Activated CD4-positive, alpha-beta T cell treated with anti-CD3 and anti-CD28 coated beads, Interleukin-2, Interleukin-6, amounts not matched to agents 100 ng/mL and 50 ng/mL, durations not matched to agents 16 hours and 8 hours (primary cell): Measurements from ENCODE around the gene FBXL20.
"Not testable (repeated sequence)": the region's sequence is repeated elsewhere in the genome, so short reads cannot be mapped to it uniquely, and the experiment has no call there.

ENCODE experiments used
- DNase-seq: peaks from one replicate; pipeline ENCODE4 v3.0.0-alpha.2; 2020

The FBXL20 gene, protein sequence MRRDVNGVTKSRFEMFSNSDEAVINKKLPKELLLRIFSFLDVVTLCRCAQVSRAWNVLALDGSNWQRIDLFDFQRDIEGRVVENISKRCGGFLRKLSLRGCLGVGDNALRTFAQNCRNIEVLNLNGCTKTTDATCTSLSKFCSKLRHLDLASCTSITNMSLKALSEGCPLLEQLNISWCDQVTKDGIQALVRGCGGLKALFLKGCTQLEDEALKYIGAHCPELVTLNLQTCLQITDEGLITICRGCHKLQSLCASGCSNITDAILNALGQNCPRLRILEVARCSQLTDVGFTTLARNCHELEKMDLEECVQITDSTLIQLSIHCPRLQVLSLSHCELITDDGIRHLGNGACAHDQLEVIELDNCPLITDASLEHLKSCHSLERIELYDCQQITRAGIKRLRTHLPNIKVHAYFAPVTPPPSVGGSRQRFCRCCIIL

DNA sequence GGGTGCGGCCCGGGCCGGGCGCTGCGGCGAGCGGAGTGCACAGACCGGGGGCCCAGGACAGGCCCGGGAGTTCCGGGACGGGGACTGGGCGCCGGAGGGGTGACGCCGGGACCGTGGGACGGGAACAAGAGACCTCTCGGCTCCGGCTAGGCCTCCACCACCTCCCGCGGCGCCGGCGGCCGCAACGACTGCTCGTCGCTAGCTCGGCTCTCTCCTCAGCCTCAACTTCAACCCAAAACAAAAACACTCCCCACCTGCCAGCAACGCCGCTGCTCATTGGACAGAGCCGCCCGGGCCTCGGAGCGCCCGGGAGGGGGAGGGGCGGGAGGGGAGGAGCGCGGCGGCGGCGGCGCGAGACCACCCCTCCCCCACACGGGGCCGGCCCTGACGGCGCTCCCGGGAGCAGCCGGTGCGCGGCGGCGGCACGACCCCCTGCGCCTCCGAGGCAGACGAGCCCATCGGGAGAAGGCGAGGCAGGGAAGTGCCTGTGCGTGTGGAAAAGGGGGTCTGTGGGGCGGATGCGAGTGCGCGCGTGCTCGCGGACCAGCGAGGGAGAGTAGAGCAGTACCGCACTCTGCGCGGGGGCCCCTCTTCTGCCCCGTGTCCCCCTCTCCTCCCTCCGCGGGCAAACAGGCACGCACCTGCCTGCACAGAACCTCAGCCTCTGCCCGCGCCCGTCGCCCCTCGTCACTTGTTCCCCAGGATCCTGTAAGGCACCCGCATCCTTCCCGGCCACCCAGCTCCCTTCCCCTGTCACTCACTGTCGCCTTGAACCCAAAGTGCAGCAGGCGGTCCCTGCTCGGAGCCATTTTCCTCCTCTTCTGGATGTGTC is at the start of gene FBXL20:
Gene FBXL20 (minus strand): TSS at position 215 of the 832 bp plus-strand sequence. CDS start 224 bp downstream, outside the sequence.
- DNase-seq = peak; percentile 96

DNA sequence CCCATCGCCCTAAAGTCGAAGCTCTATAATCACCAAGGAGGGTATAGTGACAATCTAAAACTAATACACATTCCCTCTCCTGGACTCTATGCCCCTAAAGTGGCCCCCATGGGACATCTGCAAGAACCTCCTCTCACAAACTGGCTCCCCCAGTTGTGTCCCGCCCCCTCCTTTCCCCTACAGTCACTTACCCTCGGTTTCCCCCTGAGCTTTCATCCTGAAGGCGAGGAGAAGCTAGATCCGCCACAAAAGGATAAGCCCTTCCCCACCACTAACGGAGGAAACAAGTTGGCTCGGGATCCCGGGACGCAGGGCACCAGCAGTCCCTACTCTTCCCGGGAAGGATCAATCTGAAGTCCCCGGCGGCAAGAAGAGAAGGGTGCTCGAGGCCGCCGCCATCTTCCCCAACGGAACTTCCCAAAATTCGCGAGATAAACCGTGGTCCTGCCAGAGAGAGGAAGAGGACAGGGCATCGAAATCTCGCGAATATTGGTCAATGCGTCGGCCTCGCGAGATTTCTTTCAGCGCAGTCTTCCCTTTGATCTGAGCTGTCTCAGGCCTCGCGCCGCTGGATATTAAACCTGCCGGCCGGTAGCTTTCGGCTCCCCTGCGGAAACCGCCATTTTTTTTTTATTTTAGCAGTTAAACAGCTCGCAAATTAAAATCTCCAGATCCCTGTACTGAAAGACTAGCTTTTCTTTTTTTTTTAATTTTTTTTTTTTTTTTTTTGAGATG is 49.6 kb upstream of the FBXL20 start, which contains the start of gene MED1:
Gene MED1 (minus strand): TSS at position 417 of the 735 bp plus-strand sequence. CDS start 201 bp downstream, at position 216.
- peak; percentile 97 for DNase-seq

DNA sequence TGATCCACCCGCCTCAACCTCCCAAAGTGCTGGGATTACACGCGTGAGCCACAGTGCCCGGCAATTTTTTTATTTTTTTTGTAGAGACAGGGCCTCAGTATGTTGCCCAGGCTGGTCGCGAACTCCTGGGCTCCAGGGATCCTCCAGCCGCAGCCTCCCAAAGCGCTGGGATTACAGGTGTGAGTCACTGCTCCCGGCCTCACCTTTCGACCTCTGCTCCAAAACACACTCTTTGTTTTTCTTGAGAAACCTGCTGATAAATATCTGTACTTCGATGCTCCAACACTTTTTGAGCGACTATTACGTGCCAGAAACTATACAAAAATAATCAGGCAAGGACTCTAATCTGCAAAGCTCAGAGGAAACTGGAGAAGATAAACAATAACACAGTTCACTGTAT is 48.6 kb upstream of the FBXL20 start:
- DNase-seq = no peak

DNA sequence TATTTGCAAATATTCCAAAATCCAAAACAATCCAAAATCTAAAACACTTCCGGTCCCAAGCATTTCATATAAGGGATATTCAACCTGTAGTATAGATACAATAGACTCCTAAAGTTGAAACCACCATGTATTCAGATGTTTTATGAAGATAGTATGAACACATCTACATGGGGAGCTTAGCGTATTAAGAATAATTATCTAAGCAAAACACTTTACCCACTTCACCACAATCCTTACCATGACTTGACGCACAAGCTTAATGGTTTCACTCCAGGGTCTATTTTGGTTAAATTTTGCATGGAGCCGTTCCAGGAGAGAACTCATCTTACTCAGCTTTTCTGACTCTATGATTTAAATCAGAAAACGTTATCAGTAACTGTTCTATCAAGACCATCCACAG is 46.1 kb upstream of the FBXL20 start:
- no peak for DNase-seq

DNA sequence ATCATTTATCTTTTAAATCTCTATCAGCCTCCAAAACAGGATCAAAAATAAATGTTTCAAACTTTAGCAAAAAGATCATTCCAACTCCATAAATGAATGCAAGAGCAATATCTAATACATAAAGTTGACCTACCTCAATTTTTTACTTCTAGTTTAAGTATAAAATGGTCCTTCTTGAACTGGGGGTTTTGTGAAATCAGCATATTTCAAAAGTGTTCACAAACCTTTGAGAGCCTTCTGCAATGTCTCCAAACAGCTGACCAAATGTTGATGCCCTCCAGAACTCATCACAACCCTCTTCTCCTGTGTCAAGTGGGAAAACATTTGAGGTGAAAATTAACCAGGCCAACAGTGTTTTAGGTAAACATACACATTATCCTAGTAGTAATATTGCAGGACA is 41.9 kb upstream of the FBXL20 start:
- no peak for DNase-seq

DNA sequence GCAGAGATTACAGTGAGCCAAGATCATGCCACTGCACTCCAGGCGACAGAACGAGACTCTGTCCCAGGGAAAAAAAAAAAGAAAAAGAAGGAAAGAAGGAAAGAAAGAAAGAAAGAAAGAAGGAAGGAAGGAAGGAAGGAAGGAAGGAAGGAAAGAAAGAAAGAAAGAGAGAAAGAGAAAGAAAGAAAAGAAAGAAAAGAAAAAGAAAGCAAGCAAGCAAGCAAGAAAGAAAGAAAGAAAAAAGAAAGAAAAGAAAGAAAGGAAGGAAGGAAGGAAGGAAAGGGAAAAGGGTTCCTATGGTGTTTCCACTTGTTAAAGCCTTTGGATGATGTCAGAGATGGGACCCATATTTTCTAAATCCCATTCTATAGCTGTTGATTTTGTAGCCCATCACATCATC is 38.4 kb upstream of the FBXL20 start:
- not testable (repeated sequence) for DNase-seq

DNA sequence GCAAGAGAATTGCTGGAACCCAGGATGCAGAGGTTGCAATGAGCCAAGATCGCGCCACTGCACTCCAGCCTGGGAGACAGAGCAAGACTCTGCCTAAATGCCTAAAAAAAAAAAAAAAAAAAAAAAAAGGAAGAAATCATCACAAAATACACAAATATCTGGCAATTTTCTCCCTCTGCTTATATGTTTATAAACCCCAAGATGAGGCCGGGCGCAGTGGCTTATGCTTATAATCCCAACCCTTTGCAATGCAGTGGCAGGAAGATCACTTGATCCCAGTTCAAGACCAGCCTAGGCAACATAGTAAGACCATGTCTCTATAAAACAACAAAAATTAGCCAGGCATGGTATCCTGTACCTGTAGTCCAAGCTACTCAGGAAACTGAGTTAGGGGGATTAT is 28.2 kb upstream of the FBXL20 start:
- no peak for DNase-seq

DNA sequence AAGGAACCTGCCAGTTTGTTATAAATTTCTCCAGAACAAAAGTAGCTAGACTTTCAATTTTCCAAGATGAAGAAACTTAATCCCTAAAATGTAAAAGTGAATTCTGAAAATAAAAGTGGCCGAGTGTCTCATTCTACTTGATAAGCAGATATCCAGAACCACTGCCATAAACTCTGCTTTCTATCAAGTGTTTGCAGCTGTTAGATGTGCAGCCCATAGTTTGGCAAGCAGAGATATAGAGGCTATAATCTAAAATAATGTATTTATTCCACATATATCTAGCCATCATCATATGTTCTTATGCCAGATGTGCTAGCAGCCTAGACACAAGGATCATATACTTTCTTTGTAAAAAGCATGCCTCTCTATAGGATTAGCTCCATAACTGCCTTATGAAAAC is 14.7 kb upstream of the FBXL20 start:
- no peak for DNase-seq

DNA sequence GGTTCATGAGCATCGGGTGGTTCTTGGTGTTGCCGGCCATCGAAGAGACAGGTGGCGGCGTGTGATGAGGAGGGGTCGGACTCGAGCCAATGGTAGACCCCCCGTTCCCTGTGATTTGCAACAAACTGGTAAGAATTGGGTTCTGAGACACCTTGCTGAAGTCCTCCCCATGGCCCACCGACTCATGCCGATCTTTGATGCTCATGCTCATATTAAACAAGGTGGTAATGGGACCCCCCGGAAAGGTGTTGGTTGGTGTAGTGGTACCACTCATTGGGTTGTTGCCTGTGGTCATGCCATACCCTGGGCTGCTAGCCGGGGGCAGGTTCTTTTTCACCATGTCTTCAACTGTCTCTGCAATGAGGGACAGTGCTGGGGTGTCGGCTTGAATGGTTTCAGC is 8.9 kb upstream of the FBXL20 start:
- DNase-seq = no peak

DNA sequence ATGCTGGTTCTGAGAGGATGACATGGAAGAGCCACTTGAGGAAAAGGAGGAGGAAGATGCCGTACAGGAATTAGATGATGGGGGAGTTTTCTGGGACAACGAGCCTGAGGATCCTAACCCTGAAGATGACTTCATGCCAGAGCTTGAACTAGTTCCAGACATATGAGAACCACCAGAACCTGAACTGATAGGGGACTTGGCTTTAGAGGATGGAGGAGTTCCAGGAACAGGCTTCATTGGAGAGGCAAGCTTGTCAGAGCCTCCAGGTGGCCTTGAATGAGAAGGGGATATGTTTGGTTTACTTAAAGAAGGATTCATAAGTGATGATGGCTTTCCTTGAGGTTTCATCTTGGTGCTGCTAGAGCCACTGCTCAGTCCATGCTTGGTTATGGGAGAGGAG is 6.9 kb upstream of the FBXL20 start:
- no peak for DNase-seq

DNA sequence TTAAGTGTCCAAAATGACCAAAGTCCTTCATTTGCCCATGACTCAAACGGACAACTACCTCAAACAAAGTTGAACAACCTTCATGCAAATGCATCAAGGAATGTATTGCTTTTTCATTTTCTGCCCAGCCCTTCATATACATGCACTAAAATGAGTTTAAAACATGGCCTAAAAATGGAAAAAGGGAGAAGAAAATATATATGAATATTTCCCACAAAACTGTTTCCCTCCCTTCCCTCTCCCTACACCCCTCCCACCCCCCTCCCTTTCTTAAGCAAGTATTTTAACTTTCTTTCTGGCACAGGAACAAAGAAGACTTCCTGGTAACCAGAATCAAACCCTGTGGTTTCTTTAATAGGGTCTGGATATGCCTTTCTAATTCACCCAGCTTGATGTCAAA is 5.5 kb upstream of the FBXL20 start:
- DNase-seq = no peak

DNA sequence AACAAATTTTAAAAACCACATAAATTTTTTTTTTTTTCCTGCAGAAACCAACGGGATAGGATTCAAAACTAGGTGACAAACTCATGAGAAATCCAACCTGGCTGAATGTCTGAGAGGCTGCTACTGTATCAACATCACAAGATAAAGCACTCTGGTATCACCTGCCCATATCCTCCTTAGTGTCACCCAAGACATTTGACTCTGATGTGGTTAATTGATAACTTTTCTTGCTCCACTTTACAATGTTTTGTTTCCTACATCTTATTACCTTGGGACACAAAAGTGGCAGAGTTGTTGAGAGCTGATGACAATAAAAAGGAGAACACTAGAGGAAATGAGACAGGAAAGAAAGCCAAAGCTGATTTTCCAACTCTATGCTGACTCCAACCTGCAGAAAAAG is 4.0 kb upstream of the FBXL20 start:
- peak; percentile 10 for DNase-seq

DNA sequence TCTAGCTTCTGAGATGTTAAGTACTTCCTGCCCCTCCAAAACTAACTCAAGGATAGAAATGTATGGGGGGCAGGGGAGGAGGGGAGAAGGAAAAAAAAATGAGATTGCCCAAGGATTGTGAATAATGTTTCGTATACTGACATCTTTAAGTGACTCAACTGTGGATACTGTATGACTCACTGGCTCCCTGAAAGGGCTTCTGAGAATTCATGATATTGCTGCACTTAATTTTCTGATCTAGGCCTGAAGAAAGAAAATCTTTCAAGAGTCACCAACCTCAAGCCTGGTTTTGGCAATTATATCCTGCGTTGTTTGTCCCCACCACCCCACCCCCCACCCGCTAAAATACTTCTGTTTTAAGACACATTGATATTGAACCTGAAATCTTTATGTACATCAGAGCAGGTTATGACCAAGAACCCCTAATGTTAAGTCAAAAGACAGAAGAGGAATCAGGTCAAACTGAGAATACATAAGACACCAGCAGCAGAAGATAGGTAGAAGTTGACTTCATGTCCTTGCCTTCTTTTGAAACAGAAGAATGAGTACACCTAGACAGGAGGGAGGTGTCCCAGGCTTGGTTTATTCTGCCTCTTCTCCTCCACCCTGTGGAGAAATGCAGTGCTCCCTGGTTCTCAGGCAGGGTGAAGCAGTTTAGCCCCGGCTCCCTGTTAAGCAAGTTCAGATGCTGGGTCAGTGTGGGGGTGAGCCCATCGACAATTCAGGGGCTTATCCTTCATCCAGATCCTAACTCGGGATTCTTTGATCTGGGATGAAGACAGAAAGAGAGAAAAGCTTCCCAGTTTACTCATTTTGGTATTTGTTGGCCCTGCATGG is 3.3 kb upstream of the FBXL20 start:
- peak; percentile 87 for DNase-seq

DNA sequence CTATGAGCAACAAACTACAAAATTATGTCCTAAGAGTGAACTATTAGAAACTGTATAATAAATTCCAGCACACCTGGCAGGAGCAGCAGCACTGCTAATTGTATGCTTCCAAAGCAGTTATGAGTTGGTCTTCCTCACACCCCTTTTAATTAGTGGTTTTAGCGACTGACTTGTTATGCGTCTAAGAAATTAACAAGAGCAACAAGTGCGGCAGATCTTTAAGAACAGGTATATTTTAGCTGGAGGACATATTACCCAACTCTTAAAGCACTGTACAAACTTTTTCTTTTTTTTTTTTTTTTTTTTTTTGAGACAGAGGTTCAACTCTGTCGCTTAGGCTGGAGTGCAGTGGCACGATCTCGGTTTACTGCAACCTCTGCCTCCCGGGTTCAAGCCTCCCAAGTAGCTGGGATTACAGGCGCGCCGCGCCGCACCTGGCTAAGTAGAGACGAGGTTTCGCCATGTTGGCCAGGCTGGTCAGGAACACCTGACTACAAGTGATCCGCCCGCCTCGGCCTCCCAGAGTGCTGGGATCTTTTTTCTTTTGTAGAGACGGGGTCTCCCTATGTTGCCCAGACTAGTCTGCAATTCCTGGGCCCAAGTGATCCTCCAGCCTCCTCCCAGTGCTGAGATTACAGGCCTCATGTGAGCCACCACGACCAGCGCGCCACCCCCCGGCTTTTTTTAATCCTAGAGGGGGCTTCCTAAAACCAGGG is 1.6 kb upstream of the FBXL20 start:
- no peak for DNase-seq

DNA sequence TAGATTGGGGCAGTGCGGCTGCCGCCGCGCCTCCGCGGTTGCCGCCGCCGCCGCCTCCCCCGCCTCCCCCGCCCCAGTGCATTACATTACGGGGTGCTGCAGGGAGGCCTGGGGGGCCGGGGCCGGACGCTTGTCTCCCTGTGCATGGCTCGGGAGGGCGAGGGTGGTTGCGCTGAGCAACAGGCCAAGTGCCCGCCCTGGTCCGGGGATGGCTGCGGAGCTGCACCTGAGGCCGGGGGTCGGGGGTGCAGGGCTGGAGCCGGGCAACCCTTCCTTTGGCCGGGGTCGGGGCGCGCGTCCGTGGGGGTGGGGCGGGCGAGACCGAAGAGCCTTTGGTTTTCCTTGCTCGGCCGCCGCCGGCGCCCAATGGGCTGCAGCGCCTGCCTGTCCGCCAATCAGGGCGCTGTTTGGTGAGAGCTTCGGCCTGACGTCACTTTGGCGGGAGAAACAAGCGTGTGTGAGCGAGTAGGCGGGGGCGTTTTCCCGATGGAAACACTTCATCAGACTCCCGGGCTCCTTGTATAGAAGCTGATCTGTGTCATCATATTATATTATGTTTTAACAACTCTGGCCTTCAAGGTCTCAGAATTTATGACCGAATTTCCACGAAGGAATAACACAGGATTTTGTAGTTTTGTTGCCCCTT is 941 bp upstream of the FBXL20 start:
- peak; percentile 95 for DNase-seq

DNA sequence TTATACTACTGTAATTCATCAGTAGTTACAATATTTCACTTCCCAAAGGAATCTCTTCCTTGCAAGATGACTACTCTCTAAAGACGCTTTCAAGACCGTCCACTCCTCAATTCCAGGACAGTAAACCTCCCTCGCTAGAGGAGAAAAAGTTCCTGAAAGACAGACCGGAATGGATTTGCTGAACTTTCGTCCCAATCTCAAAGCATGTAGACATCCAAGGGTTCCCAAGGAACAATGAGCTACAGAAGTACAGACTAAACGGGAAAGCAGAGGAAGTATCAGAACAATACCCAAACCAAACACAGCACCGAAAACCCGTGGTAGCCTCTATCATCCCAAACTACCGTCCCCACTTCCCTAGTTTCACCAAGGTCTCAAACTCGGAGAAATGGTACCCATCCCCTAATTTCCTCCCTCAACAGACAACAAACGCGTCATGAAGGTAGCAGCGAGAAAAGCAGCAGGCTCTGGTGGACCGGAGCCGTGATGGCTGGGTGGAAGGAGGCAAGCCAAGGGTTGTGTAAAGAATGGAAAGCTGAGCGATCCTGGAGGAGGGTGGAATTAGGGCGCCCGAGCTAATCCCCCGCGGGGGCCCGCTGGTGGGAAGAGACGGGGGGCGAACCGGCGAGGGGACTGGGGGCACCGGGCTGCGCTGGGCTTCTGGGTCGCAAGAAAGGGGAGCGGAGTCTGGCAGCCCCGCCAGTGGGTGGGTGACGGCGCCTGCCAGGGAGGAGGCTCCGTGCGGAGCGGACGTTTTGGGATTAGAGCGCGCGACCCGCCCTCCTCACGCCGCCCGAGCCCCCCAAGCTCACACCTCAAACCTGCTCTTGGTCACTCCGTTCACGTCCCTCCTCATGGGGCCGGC is 647 bp downstream of the FBXL20 start:
- DNase-seq = no peak

DNA sequence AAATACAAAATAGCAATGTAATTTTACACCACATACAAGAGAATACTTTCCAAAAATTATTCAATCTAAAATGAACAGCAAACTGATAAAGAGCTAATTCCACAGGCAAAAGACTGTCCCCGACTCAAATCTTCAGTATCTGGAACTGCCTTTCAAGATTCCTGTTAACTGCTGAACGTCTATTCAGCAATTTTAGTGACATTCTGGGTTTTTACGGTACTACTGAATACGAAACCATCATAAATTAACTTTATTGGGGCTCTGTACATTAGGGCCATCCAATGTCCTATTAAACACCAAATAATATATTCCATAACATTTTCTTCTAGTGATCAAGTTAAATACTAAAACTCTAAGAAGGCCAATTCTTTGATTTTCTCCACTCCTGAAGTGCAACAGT is 1.6 kb downstream of the FBXL20 start:
- DNase-seq = no peak

DNA sequence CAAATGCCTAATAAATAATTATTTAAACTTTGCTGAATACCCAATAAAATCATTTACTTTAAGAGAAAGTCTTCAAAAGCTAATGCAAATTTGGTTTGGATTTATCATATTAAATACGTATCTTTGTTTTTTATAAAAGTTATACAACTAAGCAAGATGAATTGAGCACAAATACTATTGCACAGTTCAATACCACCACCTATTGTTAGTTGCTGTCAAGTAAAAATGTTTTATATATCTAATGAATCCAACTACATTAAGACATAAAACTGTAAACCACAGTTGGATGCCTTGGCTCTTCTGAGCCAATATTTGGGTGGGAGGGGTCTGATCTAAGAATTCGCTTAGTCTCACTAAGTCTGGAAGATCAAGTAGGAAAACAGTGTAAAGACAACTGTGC is 7.7 kb downstream of the FBXL20 start:
- DNase-seq = no peak

DNA sequence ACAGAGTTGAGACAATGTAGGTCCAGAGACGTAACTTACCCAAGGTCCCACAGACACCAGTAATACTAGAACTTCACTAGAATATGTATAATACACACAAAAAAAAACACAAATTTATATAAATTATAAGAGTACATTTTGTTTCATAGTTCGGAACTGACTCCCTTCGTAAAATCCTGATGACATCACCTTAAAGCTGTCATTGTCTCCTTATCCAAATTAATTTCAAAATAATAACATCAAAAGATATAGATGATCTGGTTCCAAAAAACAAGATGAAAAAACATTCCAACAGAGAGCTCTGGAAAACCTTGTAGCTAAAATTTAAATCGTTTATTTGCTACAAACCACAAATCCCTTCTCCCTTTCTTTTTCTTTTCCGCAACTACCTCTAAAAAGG is 10.0 kb downstream of the FBXL20 start:
- no peak for DNase-seq

DNA sequence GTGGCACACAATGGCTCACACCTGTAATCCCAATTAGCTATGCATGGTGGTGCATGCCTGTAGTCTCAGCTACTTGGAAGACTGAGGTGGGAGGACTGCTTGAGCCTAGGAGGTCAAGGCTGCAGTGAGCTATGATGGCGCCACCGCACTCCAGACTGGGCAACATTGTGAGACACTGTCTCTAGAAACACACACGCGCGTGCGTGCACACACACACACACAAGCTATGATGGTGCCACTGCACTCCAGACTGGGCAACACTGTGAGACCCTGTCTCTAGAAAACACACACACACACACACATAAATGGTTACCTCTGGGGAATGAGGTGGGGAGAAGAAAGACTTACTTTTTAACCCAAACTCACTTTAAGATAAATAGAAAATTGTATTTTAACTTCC is 16.4 kb downstream of the FBXL20 start:
- DNase-seq = no peak
